ENCODE results near the gene ATL2.

GRCh38 chr2:38262069-38262871, 114.8 kb downstream of the ATL2 start:
- TF ChIP-seq CTCF (conservative IDR thresholded peaks at IDR 0.05; ENCODE audit: low read length) = no peak
- no peak for TF ChIP-seq EZH2phosphoT487 (IDR thresholded peaks at IDR 0.05; ENCODE audit: borderline replicate concordance)
